Skeletal muscle cell (primary cell): ENCODE data around the gene MACO1.
"Not testable (repeated sequence)": the region's sequence is repeated elsewhere in the genome, so short reads cannot be mapped to it uniquely, and the experiment has no call there.

ENCODE experiments used
- DNase-seq: peaks from one replicate; pipeline ENCODE4 v3.0.0-alpha.2; 2010; ENCODE audit warnings: low read depth
- H3K4me3 ChIP-seq: 2 replicates; pipeline ENCODE4 v1.5.1; 2011; ENCODE audit warnings: low read depth, mild to moderate bottlenecking, control low read depth, low read length, moderate library complexity

Gene MACO1

DNA sequence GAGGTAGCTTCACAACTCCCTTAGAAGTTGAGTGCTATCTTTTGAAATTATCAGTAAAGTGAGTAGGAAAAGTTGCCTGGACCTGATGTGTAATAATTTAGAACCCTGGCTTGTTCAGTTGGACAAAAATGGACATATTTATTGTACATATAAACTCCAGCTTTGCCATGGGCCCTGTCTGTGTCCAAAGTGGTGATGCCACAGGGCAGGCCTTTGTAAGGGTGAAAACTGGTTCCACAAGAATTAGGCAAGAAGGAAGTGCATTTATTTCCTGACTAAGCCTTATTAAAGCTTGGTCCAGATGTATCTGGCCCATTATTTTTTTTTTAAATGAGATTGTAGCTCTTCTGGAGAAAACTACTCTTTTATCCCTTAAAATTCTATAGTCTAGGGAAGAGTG lies 47.9 kb downstream of the MACO1 start:
- DNase-seq = no peak
- no peak overlapping the region for H3K4me3 ChIP-seq

DNA sequence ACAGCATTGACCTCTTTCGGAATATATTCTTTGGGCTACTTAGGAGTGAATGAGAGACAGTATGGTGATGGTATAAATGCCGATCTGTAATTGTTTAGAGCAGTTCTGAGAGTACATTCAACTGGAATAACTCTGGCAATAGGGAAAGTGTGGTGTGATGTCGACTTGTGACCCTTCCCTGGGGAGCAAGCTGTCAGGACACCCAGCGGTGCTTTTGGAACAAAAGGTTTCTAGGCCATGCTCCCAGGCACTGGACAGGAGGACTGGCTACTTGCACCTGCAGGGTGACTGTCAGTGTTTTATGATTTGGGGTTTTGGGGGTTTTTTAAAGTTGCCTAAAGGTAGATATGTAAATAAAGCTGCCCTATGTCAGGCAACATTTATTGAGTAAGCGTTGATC lies 50.9 kb downstream of the MACO1 start:
- DNase-seq = no peak
- H3K4me3 ChIP-seq = no peak overlapping the region

DNA sequence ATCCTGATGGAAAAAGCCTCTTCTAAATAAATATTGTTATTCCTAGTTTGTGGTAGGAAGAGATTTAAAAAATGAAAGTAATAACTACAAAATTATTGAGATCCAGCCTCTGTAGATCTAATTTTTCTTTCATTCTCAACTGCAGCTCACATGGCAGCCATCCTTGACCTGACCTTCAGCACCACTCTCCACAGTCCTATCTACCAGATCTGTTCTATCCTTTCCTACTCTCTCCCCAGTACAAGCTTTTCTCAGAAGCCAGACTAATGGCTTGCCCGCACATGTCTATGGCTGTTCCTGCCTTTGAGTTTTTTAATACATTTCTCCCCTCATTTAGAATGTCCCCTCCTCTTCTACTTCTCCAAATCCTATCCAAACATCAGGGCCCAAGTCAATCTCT lies 51.5 kb downstream of the MACO1 start:
- no peak for DNase-seq
- no peak overlapping the region for H3K4me3 ChIP-seq

DNA sequence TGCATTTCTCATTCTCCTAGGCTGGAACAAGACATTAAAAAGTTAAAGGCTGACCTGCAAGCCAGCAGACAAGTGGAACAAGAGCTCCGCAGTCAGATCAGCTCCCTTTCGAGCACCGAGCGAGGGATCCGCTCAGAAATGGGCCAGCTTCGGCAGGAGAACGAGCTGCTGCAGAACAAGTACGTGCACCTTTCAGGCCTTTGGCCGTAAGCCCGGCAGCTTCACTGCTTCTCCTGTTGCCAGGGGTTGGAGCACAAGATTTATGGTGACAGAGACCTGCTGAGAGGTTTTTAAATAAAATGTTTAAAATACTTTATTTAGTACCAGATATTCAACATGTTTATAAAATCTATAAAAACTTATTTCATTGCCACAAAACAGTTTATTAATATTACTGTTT lies 53.4 kb downstream of the MACO1 start:
- no peak overlapping the region for H3K4me3 ChIP-seq
- DNase-seq = no peak

DNA sequence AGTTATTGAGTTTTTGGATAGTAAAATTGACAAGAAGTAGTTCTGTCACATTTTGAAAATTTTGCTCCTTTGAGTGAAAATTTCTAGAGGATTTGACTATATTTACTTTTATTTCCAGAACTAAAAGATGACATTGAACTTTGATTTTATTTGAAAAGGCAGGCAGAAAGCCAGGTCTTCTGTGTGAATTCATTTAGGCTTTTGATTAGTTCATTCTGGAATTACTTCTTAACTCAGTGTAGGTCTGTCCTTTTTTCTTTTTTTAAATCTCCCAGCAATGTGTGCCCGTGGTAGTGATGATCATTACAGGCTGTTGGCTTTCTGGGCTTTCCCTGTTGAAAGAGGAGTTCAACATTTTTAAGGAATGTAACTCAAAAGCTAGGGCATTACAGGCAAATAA lies 53.8 kb downstream of the MACO1 start:
- DNase-seq = no peak
- H3K4me3 ChIP-seq = no peak overlapping the region

DNA sequence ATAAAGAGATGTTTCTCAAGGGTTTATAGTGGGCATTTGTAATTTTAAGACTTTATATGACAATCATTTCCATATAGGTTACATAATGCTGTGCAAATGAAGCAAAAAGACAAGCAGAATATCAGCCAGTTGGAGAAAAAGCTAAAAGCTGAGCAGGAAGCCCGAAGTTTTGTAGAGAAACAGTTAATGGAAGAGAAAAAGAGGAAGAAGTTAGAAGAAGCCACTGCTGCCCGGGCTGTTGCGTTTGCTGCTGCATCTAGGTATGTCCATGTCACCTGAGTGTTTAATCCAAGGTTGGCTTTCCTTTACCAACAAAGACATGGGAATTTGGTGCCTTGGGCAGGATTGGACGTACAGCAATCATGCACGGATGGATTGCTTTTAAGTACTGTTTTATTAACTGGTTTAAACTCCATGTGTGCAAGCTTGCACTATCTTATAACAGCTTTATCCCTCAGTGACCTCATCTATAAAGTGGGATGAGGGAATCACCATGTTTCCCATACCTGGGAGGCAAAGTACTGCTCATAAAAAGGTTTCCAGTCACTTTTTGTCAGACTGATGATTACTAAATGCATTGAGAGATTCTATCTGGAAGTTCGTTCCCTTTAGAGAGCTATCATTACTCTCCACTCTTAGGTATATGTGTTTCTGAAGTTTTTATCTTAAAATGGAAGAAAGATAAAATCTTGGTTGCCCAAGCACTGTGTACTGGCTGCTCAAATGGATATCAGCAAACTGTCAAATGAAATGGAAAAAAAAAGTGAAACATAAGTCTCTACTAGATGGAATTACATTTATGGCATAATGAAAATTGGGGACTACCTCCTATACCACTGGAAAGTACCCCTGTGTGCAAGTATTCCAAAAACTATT lies 55.1 kb downstream of the MACO1 start:
- no peak overlapping the region for H3K4me3 ChIP-seq
- DNase-seq = no peak

DNA sequence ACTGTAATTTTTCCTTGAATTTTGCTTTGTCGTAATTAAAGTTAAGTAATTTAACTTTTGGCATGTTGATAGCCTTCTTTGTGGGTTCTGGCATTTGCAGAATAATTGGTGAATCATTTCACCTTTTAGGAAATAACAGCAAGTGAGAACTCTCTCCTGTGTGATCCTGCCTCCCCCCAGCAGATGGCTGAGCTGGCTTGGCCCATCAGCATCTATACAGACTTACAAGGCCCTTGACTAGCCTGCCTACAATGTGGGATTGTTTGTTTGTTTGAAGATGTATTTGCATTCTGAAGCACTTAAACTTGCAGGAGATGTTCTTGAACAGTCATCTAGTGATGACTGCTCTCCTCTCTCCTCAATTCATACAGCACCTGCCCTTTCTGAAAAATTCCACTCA lies 55.9 kb downstream of the MACO1 start:
- no peak overlapping the region for H3K4me3 ChIP-seq
- DNase-seq = no peak

DNA sequence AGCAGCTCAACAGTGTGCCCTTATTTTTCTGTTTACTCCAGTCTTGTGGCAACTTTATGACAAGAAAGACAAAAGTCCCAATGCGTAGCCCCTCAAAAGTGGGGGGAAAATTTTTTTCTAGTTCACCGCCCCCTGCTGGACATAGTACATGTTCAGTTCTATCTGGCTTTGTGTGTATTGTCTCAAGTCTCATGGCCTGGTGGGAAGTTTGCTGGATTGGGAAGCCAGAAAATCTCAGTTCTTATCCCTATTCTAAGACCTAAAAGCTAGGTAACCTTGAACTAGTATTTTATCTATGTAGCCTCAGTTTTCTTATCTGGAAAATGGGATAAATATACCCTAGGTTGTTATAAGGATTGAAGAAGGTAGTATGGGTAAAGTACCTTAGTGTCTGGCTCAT lies 56.9 kb downstream of the MACO1 start:
- no peak overlapping the region for H3K4me3 ChIP-seq
- DNase-seq = no peak

DNA sequence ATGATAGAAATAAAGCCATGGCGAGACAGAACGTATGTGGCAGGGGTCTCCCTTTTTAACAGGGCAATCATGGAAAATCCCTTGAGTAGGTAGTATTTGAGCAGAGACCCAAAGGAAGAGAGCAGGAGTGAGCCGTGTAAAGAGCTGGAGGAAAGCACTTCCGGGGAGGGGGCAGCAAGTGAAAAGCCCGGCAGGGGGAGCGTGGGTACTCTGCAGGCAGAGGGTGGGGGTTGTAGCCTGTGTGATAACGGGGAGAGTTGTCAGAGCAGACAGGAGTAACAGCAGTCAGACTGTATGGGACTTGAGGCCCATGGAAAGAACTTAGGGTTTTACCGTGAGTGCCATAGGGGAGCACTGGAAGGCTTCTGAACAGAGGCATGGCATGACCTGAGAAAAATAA lies 61.6 kb downstream of the MACO1 start:
- no peak for DNase-seq
- H3K4me3 ChIP-seq = no peak overlapping the region

DNA sequence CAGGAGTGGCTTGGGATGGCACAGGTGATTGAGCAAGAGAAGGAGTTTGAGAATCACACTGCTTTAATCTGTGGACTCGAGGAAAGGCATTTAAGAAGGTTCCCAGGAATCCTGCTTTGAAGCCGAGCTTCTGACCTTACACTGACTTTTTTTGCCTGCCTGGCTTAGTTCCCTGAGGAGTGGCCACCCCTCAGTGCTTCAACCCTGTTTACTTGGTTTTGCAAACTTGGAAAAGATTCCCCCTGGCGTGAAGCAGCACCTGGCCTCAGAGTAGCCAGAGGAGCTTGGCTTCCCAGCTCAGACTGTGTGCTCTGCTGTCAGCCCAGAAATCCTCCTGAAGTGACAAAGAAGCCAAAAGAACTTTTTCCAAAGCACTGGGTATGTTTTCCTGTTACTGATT lies 64.3 kb downstream of the MACO1 start:
- DNase-seq = no peak
- H3K4me3 ChIP-seq = no peak overlapping the region

DNA sequence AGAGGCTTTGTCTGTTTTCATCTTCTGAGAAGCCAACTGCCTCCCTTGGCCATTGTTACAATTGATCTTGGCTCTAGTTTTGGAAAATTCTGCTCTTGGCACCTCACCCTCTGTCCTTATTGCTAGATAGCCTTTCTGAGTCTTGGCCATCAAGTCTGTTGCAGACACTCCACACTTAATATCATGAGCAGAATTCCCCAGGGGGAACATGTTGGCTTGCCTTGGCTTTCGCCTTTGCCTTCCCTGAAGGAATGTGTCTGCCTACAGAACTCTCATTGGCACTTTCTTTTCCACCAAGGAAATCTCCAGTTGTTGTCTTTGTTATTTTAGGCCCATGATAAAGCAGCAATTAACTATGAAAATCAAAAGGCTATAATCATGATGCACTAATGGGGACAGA lies 70.0 kb downstream of the MACO1 start:
- H3K4me3 ChIP-seq = no peak overlapping the region
- no peak for DNase-seq

DNA sequence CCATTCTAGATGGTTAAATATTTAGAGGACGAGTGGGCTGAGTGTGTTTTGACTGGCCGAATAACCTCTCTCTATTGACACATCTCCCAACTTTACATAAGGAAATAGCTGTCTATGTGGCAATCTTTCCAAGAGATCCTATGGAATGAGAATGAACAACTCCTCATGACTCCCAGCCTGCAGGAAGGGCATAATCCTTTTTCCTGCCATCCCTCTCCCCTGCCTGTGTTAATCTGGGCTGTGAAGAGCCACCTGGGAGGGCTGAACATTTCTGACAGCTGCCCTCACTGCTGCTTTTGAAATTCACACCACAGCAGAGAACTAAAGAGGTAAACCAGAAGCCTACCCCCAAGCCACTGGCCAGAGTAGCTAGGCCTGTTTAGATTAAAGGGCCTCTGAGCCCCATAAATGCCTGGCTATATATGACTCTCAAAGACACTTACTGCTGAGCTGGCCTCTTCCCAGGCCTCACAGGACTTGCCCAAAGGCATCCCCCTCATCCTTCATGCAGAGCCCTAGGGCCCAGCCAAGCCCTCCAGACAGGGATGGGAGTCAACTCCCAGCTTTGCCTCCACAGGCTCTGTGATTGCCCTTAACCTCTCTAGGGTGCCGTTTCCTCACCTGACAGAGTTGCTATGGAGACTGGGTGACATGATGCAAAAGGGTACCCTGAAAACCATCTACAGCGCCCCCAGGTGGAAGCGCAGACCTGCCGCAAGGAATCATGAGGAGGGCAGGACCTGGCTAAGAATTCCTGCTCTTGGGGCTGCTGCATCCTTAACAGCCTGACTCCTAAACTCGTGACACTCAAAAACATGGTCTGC lies 70.8 kb downstream of the MACO1 start:
- peak; percentile 74 for DNase-seq
- H3K4me3 ChIP-seq = no peak overlapping the region

DNA sequence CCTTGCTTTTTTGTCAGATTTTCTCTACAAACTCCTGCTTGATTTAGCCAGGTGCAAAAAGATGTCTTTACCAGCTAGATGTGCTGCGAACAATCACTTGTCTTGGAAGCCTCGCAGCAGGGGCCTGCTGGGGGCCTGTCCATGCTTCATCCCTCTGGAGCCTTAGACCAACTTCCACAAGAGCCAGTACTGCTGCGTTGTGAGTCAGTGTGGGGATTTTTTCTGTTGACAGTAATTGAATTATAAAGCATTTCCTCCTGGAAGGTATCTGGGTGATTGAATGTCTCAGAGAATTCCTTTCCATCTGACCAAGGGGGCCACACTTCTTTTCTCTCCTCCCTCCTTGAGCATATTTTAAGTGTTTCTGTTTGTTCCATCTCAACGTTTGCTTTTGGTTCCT lies 72.3 kb downstream of the MACO1 start:
- peak; percentile 23 for DNase-seq
- no peak overlapping the region for H3K4me3 ChIP-seq

DNA sequence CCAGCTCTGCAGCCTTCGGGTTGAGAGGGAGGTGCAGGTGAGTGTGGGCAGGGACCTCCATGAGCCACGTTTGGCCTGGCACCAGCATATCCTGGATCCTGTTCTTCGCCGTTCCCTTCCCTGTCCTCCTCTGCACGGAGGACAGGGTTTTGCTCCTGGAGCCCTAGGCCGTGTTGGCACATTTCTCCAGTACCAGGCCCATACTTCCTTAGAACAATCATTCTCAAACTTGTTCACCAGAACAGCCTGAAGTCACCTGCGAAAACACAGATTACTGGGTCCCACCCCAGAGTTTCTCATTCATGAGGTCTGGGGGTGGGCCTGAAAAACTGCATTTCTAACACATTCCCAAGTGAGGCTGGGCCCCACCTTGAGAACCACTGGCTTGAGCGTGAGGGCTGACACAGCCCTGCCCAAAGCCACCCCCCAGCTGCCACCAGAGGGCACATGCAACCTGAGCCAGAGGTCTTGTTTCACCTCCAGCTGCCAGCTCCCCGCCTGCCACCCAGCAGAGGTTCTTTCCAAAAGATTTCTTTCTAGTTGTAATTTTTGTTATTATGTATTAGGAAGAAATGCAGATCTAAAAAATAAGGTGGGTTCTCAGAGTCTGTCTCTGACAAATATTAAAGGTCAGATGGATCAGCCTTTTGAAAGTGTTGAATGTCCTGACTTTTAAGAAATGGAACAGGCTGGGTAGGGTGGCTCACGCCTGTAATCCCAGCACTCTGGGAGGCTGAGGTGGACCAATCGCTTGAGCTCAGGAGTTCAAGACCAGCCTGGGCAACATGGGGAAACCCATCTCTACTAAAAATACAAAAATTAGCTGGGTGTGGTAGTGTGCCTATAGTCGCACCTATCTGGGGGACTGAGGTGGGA lies 73.1 kb downstream of the MACO1 start:
- H3K4me3 ChIP-seq = no peak overlapping the region
- no peak for DNase-seq

DNA sequence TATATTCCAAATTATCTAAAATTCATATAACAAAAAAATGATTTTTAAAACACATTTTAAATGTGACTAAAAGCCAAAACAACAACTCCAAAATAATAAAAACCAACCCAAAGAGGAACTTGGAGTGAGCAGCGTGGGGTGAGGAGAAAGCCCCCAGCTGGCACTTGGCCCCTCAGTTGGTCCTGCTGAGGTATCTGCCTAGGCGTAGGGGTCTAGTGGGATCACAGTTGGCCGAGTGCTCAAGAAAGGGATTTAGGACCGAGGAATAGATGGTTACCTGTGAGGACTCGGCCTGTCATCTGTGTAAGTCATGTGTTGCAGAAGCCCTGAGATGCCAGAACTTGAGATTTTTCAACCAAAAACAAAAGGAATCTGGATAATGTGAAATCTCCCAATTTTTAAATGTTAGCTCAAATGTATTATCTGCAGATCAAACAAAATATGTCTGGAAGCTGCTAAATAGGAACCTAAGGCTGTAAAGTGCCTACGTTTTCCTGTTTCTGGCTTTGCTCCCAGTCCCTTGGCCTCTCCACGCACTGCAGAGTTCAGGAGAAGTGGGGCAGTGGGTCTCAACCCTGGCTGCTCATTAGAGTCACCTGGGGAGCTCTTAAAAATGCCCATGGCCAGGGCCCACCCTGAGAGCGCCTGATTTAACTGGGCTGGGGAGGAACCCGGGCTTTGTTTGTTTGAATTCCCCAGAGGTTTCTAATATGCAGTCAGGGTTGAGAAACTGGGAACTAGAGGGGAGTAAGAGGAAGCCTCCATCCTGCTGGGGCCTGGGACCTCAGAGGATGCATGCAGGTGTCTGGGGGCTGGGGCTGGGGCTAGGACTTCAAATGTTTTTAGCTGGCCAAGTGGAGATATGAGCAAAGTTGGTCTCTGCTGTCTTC lies 74.3 kb downstream of the MACO1 start:
- H3K4me3 ChIP-seq = no peak overlapping the region
- DNase-seq = no peak

DNA sequence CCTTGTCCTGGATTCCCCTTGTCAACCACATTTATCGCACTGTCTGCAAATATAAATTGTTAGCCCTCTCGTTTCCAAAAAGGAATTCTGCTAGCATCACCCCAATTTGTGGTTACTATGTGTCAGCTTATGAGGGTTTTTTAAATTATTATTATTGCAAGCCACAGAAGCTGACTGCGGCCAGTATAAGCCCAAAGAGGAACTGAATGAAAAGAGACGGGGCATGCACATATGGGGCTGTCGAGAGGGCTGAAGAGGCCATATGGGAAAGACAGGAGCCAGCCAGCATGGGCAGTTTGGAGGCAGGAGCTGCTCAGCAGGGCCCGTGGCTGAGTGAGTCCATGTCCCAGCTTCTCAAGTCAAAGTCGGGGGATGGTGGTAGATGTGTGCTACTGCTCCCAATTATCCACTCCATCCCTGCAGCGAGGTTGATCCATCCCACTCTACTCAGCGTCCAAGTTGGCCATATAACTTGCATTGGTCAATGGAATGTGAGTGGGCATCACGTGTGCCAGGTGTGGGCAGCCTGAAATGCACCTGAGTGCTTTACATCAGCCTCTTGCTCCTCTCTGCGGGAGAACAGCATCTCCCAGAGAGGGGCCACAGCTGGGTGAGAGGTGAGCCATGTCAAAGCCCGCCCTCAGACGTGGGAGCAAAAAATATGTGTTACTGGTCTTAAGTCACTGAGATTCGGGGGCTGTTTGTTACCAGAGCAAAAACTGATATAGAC lies 75.1 kb downstream of the MACO1 start:
- DNase-seq = no peak
- H3K4me3 ChIP-seq = no peak overlapping the region

DNA sequence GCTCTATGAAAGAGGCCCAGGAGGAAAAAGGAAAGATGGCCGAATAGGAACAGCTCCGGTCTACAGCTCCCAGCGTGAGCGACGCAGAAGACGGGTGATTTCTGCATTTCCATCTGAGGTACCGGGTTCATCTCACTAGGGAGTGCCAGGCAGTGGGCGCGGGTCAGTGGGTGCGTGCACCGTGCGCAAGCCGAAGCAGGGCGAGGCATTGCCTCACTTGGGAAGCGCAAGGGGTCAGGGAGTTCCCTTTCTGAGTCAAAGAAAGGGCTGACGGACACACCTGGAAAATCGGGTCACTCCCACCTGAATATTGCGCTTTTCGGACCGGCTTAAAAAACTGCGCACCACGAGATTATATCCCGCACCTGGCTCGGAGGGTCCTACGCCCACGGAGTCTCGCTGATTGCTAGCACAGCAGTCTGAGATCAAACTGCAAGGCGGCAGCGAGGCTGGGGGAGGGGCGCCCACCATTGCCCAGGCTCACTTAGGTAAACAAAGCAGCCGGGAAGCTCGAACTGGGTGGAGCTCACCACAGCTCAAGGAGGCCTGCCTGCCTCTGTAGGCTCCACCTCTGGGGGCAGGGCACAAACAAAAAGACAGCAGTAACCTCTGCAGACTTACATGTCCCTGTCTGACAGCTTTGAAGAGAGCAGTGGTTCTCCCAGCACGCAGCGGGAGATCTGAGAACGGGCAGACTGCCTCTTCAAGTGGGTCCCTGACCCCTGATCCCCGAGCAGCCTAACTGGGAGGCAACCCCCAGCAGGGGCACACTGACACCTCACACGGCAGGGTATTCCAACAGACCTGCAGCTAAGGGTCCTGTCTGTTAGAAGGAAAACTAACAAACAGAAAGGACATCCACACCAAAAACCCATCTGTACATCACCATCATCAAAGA lies 76.1 kb downstream of the MACO1 start:
- DNase-seq = not testable (repeated sequence)

More for the DNA sequence above, 76.1 kb downstream of the MACO1 start:
- not testable (repeated sequence) for H3K4me3 ChIP-seq
